HCT116 (cell line): ENCODE data around the gene SYTL3. TPM values are rescaled to one million over a fixed set of nuclear protein-coding genes. Genes with fewer than 3 reads are reported as not detected.
A peak's percentile ranks its signal among the peaks of the same experiment; 100 is the strongest.

Source experiments
- ATAC-seq: fragments of 200-7000 bp; cut with Tn5 transposase; 2 replicates; pipeline ENCODE4 v1.9.1; 2020; ENCODE audit warnings: mild to moderate bottlenecking, moderate library complexity
- BruUV-seq: library from RNA; stranded (reverse); fragments of 400-500 nt; replicated peaks from 2 replicates; lab custom pipeline; 2021; lab: Mats Ljungman, UMichigan
- CTCF ChIA-PET: fragments of 300-600 bp; sonication (Branson Sonifier 250); formaldehyde crosslinking; loops from one replicate; lab custom pipeline; 2021; ENCODE audit warnings: antibody characterized with exemption; lab: Charles Lee
- POLR2A ChIA-PET: fragments of 300-600, 350-600 bp; sonication (Branson Sonifier 250); formaldehyde crosslinking; loops from one replicate; lab custom pipeline; 2021; ENCODE audit warnings: antibody characterized with exemption; lab: Charles Lee
- RAD21 ChIA-PET, 2 experiments: fragments of 300-600 bp; sonication (Branson Sonifier 250); formaldehyde crosslinking; loops; one replicate each; lab custom pipeline; 2023; ENCODE audit warnings: low total read pairs in 2 of 2; ENCODE audit not compliant: uncharacterized antibody in 2 of 2, unreplicated experiment in 2 of 2, low non-redundant PET in 1 of 2; lab: Charles Lee
- DNase-seq: peaks from one replicate; pipeline ENCODE4 v3.0.0-alpha.2; 2010; ENCODE audit warnings: low read depth, low spot score
- H2AFZ ChIP-seq: fragments of 200-600 bp; shearing (Covaris generic), sonication (generic); 2 replicates; pipeline ENCODE4 v1.6.1; 2017; ENCODE audit warnings: low read depth, mixed run types, mixed read lengths, antibody characterized with exemption, low read length; ENCODE audit not compliant: poor library complexity, severe bottlenecking
- H3K27ac ChIP-seq: 2 replicates; pipeline ENCODE4 v1.5.1; 2012; ENCODE audit warnings: low read depth, low read length
- H3K27me3 ChIP-seq: fragments of 200-600 bp; sonication (generic); 2 replicates; pipeline ENCODE4 v1.6.1; 2016; ENCODE audit warnings: mixed run types, low read length, mixed read lengths; ENCODE audit not compliant: insufficient read depth
- H3K36me3 ChIP-seq, 2 experiments: fragments of 200-500 bp in 1 of 2; fragments of 200-600 bp in 1 of 2; sonication (Bioruptor generic) in 1 of 2; sonication (generic) in 1 of 2; 2 replicates each; pipeline versions ENCODE4 v1.5.1 to v1.6.1; 2014 to 2016; ENCODE audit warnings: low read length in 2 of 2, inconsistent platforms in 1 of 2, mixed read lengths in 1 of 2, mixed run types in 1 of 2; ENCODE audit not compliant: insufficient read depth in 2 of 2, control insufficient read depth in 1 of 2
- H3K4me1 ChIP-seq, 2 experiments: fragments of 200-600 bp in 1 of 2; sonication (generic) in 1 of 2; 2 replicates each; pipeline versions ENCODE4 v1.5.1 to v1.6.1; 2012 to 2017; ENCODE audit warnings: low read length in 2 of 2, inconsistent platforms in 1 of 2, mild to moderate bottlenecking in 1 of 2, mixed read lengths in 1 of 2, mixed run types in 1 of 2, moderate library complexity in 1 of 2; ENCODE audit not compliant: insufficient read depth in 2 of 2, control insufficient read depth in 1 of 2
- H3K4me2 ChIP-seq: fragments of 200-600 bp; sonication (generic); 2 replicates; pipeline ENCODE4 v1.6.1; 2017; ENCODE audit warnings: mixed run types, low read length, mixed read lengths
- H3K4me3 ChIP-seq, 2 experiments: fragments of 200-600 bp in 1 of 2; sonication (generic) in 1 of 2; replicated peaks in 1 of 2; 2 replicates each; pipeline ENCODE4 v1.5.1; 2011 to 2016; ENCODE audit warnings: low read length in 2 of 2, control low read depth in 1 of 2, low read depth in 1 of 2, mild to moderate bottlenecking in 1 of 2, mixed read lengths in 1 of 2, mixed run types in 1 of 2
- H3K79me2 ChIP-seq: fragments of 200-600 bp; sonication (generic); 2 replicates; pipeline ENCODE4 v1.6.1; 2017; ENCODE audit warnings: mild to moderate bottlenecking, mixed run types, low read length, moderate library complexity, mixed read lengths; ENCODE audit not compliant: insufficient read depth
- H3K9ac ChIP-seq: fragments of 200-600 bp; sonication (generic); 2 replicates; pipeline ENCODE4 v1.6.1; 2016; ENCODE audit warnings: low read length, mixed read lengths
- H3K9me2 ChIP-seq: fragments of 200-600 bp; sonication (generic), shearing (Covaris generic); 2 replicates; pipeline ENCODE4 v1.6.1; 2017; ENCODE audit warnings: mixed run types, mild to moderate bottlenecking, moderate library complexity; ENCODE audit not compliant: insufficient read depth
- H3K9me3 ChIP-seq, 2 experiments: fragments of 200-500 bp in 1 of 2; fragments of 200-600 bp in 1 of 2; sonication (Bioruptor generic) in 1 of 2; sonication (generic) in 1 of 2; 2 replicates each; pipeline ENCODE4 v1.6.1; 2014 to 2017; ENCODE audit warnings: low read length in 2 of 2, mixed read lengths in 2 of 2, inconsistent platforms in 1 of 2, low read depth in 1 of 2, mild to moderate bottlenecking in 1 of 2, mixed run types in 1 of 2, moderate library complexity in 1 of 2; ENCODE audit not compliant: control insufficient read depth in 1 of 2, insufficient read depth in 1 of 2
- H4K20me1 ChIP-seq: fragments of 200-600 bp; sonication (generic), shearing (Covaris generic); 2 replicates; pipeline ENCODE4 v1.6.1; 2017; ENCODE audit warnings: mixed run types, mild to moderate bottlenecking, moderate library complexity; ENCODE audit not compliant: insufficient read depth
- CBX3 ChIP-seq: IDR thresholded peaks from 2 replicates; pipeline ENCODE4 v1.6.1; 2012; ENCODE audit warnings: low read depth
- CEBPB ChIP-seq: IDR thresholded peaks from 2 replicates; pipeline ENCODE4 v1.6.1; 2012; ENCODE audit warnings: low read depth
- EGR1 ChIP-seq: IDR thresholded peaks from 2 replicates; pipeline ENCODE4 v1.6.1; 2012; ENCODE audit warnings: low read depth
- ELF1 ChIP-seq: IDR thresholded peaks from 2 replicates; pipeline ENCODE4 v1.6.1; 2012; ENCODE audit warnings: low read depth, borderline replicate concordance
- EZH2 ChIP-seq: fragments of 200-600 bp; sonication (generic); IDR thresholded peaks from 2 replicates; pipeline ENCODE4 v1.6.1; 2017; ENCODE audit warnings: antibody characterized with exemption, mixed run types
- FOSL1 ChIP-seq: IDR thresholded peaks from 2 replicates; pipeline ENCODE4 v1.6.1; 2012; ENCODE audit warnings: low read depth
- JUND ChIP-seq: IDR thresholded peaks from 2 replicates; pipeline ENCODE4 v1.6.1; 2012
- POLR2A ChIP-seq: IDR thresholded peaks from 2 replicates; pipeline ENCODE4 v1.7.0; 2011; ENCODE audit warnings: borderline replicate concordance; ENCODE audit not compliant: insufficient read depth, insufficient read length; ENCODE audit errors: extremely low read depth
- RAD21 ChIP-seq: IDR thresholded peaks from 2 replicates; pipeline ENCODE4 v1.6.1; 2012; ENCODE audit warnings: low read depth, mild to moderate bottlenecking
- SP1 ChIP-seq: IDR thresholded peaks from 2 replicates; pipeline ENCODE4 v1.6.1; 2012; ENCODE audit warnings: low read depth
- SRF ChIP-seq: IDR thresholded peaks from 2 replicates; pipeline ENCODE4 v1.6.1; 2012; ENCODE audit warnings: low read depth
- ZFX ChIP-seq: fragments of 450-650 bp; IDR thresholded peaks from 2 replicates; pipeline ENCODE4 v1.6.1; 2017
- ZNF274 ChIP-seq: fragments of 200-500 bp; sonication (Bioruptor generic); IDR thresholded peaks from 2 replicates; pipeline ENCODE4 v1.6.1; 2014; ENCODE audit warnings: mild to moderate bottlenecking, low read depth, low read length, inconsistent platforms
- intact Hi-C: fragments of 100-400 bp; cut with micrococcal nuclease; formaldehyde crosslinking; loops from 2 replicates; pipeline ENCODE4 v1.10.0; 2022
- total RNA-seq: library from RNA; stranded (reverse); gene quantifications from one replicate; pipeline ENCODE4 v1.2.1, GENCODE V29; 2021; ENCODE audit not compliant: unreplicated experiment
- TF ChIP-seq, protein P1 (sequence below): IDR thresholded peaks from 2 replicates; pipeline ENCODE4 v1.6.1; 2012; ENCODE audit warnings: low read depth
- TF ChIP-seq, protein P2 (sequence below): IDR thresholded peaks from 2 replicates; pipeline ENCODE4 v1.6.1; 2011; ENCODE audit warnings: mild to moderate bottlenecking, low read length, moderate library complexity; ENCODE audit not compliant: insufficient replicate concordance; ENCODE audit errors: extremely low read depth

Gene SYTL3
- total RNA-seq, 1 experiment from 2014 or later: 55.3 TPM

- Histone ChIP-seq H2AFZ (no peak overlapping the region), H3K4me3 (no peak overlapping the region), H3K9ac (no peak overlapping the region), H4K20me1 (no peaks in the 10 kb centered on the region), H3K79me2 (peaks cover 6% of the 10 kb centered on the region; the same call in 1 of the 2 replicates), H3K36me3 (peaks cover 8 to 56% of the 10 kb centered on the region in 2 experiments; a peak in 3 of 4 replicates), H3K9me3 (no peaks in the 10 kb centered on the region), H3K27me3 (no peaks in the 10 kb centered on the region), H3K27ac (no peak overlapping the region), H3K9me2 (no peaks in the 10 kb centered on the region), H3K4me1 (peaks cover 8 to 37% of the 10 kb centered on the region in 2 experiments; a peak in 3 of 4 replicates), H3K4me2 (no peak overlapping the region)
- intact Hi-C loops: no loop called here
- RAD21 ChIA-PET: no interaction called here
- ATAC-seq: no peak
- no TSS peak for BruUV-seq
- DNase-seq: no peak
- CTCF ChIA-PET: interaction anchor here (2.8 kb wide), 1 partner anchor 63 kb away, joined by 9 read pairs; no protein-coding TSS in a partner anchor
- POLR2A ChIA-PET: no interaction called here
- TF ChIP-seq SRF (no peak), EZH2 (no peak)
Measured at GRCh38 chr6:158627940-158628211, 22.0 kb upstream of the SYTL3 start.

DNA sequence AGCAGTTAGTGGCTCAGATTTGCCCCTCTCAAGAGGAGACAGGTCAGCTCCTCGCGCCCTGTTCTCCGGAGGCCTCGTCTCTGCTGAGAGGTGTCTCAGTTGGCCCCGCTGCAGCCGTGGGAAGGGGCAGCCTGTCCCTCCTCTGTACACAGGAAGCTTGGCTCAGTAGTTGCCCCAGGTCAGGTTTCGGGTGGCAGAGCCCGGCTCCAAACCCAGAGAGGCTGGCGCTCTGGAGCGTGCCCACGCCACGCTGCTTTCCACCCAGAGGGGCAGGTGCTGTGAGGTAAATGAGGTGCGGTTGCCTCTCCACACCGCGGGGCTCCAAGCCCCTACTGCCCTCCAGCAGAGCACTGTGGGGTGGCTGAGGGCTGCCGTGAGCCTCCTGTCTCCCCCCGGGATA, 21.3 kb upstream of the SYTL3 start:
- no peaks in the 10 kb centered on the region for H4K20me1 ChIP-seq
- intact Hi-C loops: no loop called here
- H3K9me3 ChIP-seq: no peaks in the 10 kb centered on the region
- POLR2A ChIA-PET: no interaction called here
- no peak overlapping the region for H3K9ac ChIP-seq
- peak overlapping the region; percentile 6; the same call in 1 of the 2 replicates for H3K27ac ChIP-seq
- DNase-seq (no peak), ATAC-seq (no peak)
- CTCF ChIA-PET: interaction anchor here (2.8 kb wide), 1 partner anchor 63 kb away, joined by 9 read pairs; no protein-coding TSS in a partner anchor
- BruUV-seq: no TSS peak
- peaks cover 8 to 53% of the 10 kb centered on the region in 2 experiments; a peak in 3 of 4 replicates for H3K36me3 ChIP-seq
- H3K27me3 ChIP-seq: no peaks in the 10 kb centered on the region
- no peak overlapping the region for H3K4me2 ChIP-seq
- H3K4me3 ChIP-seq: no peak overlapping the region
- peaks cover 8 to 39% of the 10 kb centered on the region in 2 experiments; a peak in 3 of 4 replicates for H3K4me1 ChIP-seq
- no peaks in the 10 kb centered on the region for H3K9me2 ChIP-seq
- H2AFZ ChIP-seq: no peak overlapping the region
- RAD21 ChIA-PET: no interaction called here
- peaks cover 5% of the 10 kb centered on the region; the same call in 1 of the 2 replicates for H3K79me2 ChIP-seq
- TF ChIP-seq POLR2A (no peak), SP1 (no peak), EGR1 (no peak), FOSL1 (no peak), JUND (no peak), SRF (no peak), ZNF274 (no peak), RAD21 (no peak), ELF1 (no peak), ZFX (no peak), EZH2 (no peak), CBX3 (no peak), CEBPB (no peak)
- TF ChIP-seq, protein P1, sequence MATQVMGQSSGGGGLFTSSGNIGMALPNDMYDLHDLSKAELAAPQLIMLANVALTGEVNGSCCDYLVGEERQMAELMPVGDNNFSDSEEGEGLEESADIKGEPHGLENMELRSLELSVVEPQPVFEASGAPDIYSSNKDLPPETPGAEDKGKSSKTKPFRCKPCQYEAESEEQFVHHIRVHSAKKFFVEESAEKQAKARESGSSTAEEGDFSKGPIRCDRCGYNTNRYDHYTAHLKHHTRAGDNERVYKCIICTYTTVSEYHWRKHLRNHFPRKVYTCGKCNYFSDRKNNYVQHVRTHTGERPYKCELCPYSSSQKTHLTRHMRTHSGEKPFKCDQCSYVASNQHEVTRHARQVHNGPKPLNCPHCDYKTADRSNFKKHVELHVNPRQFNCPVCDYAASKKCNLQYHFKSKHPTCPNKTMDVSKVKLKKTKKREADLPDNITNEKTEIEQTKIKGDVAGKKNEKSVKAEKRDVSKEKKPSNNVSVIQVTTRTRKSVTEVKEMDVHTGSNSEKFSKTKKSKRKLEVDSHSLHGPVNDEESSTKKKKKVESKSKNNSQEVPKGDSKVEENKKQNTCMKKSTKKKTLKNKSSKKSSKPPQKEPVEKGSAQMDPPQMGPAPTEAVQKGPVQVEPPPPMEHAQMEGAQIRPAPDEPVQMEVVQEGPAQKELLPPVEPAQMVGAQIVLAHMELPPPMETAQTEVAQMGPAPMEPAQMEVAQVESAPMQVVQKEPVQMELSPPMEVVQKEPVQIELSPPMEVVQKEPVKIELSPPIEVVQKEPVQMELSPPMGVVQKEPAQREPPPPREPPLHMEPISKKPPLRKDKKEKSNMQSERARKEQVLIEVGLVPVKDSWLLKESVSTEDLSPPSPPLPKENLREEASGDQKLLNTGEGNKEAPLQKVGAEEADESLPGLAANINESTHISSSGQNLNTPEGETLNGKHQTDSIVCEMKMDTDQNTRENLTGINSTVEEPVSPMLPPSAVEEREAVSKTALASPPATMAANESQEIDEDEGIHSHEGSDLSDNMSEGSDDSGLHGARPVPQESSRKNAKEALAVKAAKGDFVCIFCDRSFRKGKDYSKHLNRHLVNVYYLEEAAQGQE: no peak
- TF ChIP-seq, protein P2, sequence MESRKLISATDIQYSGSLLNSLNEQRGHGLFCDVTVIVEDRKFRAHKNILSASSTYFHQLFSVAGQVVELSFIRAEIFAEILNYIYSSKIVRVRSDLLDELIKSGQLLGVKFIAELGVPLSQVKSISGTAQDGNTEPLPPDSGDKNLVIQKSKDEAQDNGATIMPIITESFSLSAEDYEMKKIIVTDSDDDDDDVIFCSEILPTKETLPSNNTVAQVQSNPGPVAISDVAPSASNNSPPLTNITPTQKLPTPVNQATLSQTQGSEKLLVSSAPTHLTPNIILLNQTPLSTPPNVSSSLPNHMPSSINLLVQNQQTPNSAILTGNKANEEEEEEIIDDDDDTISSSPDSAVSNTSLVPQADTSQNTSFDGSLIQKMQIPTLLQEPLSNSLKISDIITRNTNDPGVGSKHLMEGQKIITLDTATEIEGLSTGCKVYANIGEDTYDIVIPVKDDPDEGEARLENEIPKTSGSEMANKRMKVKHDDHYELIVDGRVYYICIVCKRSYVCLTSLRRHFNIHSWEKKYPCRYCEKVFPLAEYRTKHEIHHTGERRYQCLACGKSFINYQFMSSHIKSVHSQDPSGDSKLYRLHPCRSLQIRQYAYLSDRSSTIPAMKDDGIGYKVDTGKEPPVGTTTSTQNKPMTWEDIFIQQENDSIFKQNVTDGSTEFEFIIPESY: no peak
